HG02943 (cell line): ENCODE data around the gene ITPKB.
"Not testable (repeated sequence)": the region's sequence is repeated elsewhere in the genome, so short reads cannot be mapped to it uniquely, and the experiment has no call there.

Experiments
- ATAC-seq: cut with Tn5 transposase; IDR thresholded peaks from one replicate; pipeline ENCODE4 v1.9.1; 2021; ENCODE audit warnings: mild to moderate bottlenecking, low read depth, moderate library complexity; ENCODE audit not compliant: unreplicated experiment

Gene ITPKB

GRCh38 chr1:226608699-226609505, 130.2 kb downstream of the ITPKB start:
- ATAC-seq: no peak

GRCh38 chr1:226607821-226608220, 131.3 kb downstream of the ITPKB start:
- ATAC-seq: no peak

- no peak for ATAC-seq
Measured at GRCh38 chr1:226607268-226607660, 131.8 kb downstream of the ITPKB start.

GRCh38 chr1:226606311-226607267, 132.5 kb downstream of the ITPKB start:
- no peak for ATAC-seq

GRCh38 chr1:226605318-226605950, 133.6 kb downstream of the ITPKB start:
- ATAC-seq: no peak

- no peak for ATAC-seq
Measured at GRCh38 chr1:226604560-226605317, 134.3 kb downstream of the ITPKB start.

- ATAC-seq: no peak
Measured at GRCh38 chr1:226603858-226604559, 135.1 kb downstream of the ITPKB start.

GRCh38 chr1:226603022-226603857, 135.8 kb downstream of the ITPKB start:
- no peak for ATAC-seq

GRCh38 chr1:226602186-226603021, 136.7 kb downstream of the ITPKB start:
- ATAC-seq: no peak

- no peak for ATAC-seq
Measured at GRCh38 chr1:226601456-226601855, 137.6 kb downstream of the ITPKB start.

- ATAC-seq: no peak
Measured at GRCh38 chr1:226600254-226600653, 138.8 kb downstream of the ITPKB start.

GRCh38 chr1:226599636-226600238, 139.3 kb downstream of the ITPKB start:
- ATAC-seq: no peak

- not testable (repeated sequence) for ATAC-seq
Measured at GRCh38 chr1:226598955-226599354, 140.1 kb downstream of the ITPKB start.

- ATAC-seq: no peak
Measured at GRCh38 chr1:226598455-226598849, 140.6 kb downstream of the ITPKB start.

- no peak for ATAC-seq
Measured at GRCh38 chr1:226597616-226598454, 141.2 kb downstream of the ITPKB start.

GRCh38 chr1:226596531-226597165, 142.4 kb downstream of the ITPKB start:
- no peak for ATAC-seq
